Uterus (tissue), 2 donors: ENCODE data around the gene NR2C2.

Experiments
- CTCF ChIP-seq, 4 experiments: fragments of 200-600 bp in 2 of 4; fragments of 450-650 bp in 2 of 4; sonication (generic) in 2 of 4; IDR thresholded peaks; one replicate each; pipeline ENCODE4 v1.5.1; 2016 to 2019; ENCODE audit warnings: antibody characterized with exemption in 4 of 4, mild to moderate bottlenecking in 2 of 4, moderate library complexity in 1 of 4
- POLR2A ChIP-seq, 2 donors: fragments of 450-650 bp; IDR thresholded peaks; one replicate each; pipeline ENCODE4 v1.6.1; 2016; ENCODE audit warnings: antibody characterized with exemption in 2 of 2, mild to moderate bottlenecking in 1 of 2, moderate library complexity in 1 of 2

GRCh38 chr3:15056676-15057404 lies 109.5 kb downstream of the NR2C2 start:
- TF ChIP-seq POLR2A (IDR thresholded peaks at IDR 0.05) = no peak
- no peak for TF ChIP-seq CTCF (IDR thresholded peaks at IDR 0.05)
